OCI-LY1 (cell line): ENCODE data around the gene ANKRD27.

Experiments
- H2AFZ ChIP-seq: fragments of 200-600 bp; sonication (generic), shearing (Covaris generic); 2 replicates; pipeline ENCODE4 v1.6.0; 2014; ENCODE audit warnings: antibody characterized with exemption, mild to moderate bottlenecking, low read length
- H3F3A ChIP-seq: fragments of 200-600 bp; sonication (generic), shearing (Covaris generic); 2 replicates; pipeline ENCODE4 v1.6.0; 2014; ENCODE audit warnings: mild to moderate bottlenecking, antibody characterized with exemption, low read length, moderate library complexity; ENCODE audit not compliant: insufficient read depth
- H3K27ac ChIP-seq: fragments of 200-600 bp; sonication (generic); 2 replicates; pipeline ENCODE4 v1.5.1; 2014; ENCODE audit warnings: low read length, mixed run types, mild to moderate bottlenecking, low read depth; ENCODE audit not compliant: poor library complexity, severe bottlenecking
- H3K27me3 ChIP-seq: fragments of 200-600 bp; sonication (generic); 2 replicates; pipeline ENCODE4 v1.6.0; 2014; ENCODE audit warnings: antibody characterized with exemption, mild to moderate bottlenecking, low read length, moderate library complexity; ENCODE audit not compliant: insufficient read depth
- H3K36me3 ChIP-seq: fragments of 200-600 bp; sonication (generic); 2 replicates; pipeline ENCODE4 v1.6.1; 2014; ENCODE audit warnings: mild to moderate bottlenecking, antibody characterized with exemption, low read length, moderate library complexity, mixed read lengths; ENCODE audit not compliant: insufficient read depth
- H3K4me1 ChIP-seq: fragments of 200-600 bp; sonication (generic); 2 replicates; pipeline ENCODE4 v1.5.1; 2014; ENCODE audit warnings: mild to moderate bottlenecking, low read length, moderate library complexity; ENCODE audit not compliant: insufficient read depth, severe bottlenecking
- H3K4me2 ChIP-seq: fragments of 200-600 bp; sonication (generic), shearing (Covaris generic); 2 replicates; pipeline ENCODE4 v1.6.1; 2014; ENCODE audit warnings: low read length
- H3K4me3 ChIP-seq: fragments of 200-600 bp; sonication (generic); 2 replicates; pipeline ENCODE4 v1.5.1; 2014; ENCODE audit warnings: low read length, low read depth, mild to moderate bottlenecking, mixed read lengths; ENCODE audit not compliant: poor library complexity, severe bottlenecking
- H3K79me2 ChIP-seq: fragments of 200-600 bp; shearing (Covaris generic); 2 replicates; pipeline ENCODE4 v1.6.1; 2016; ENCODE audit warnings: mixed run types, low read length, mixed read lengths; ENCODE audit not compliant: insufficient read depth
- H3K9ac ChIP-seq: fragments of 200-600 bp; sonication (generic), shearing (Covaris generic); 2 replicates; pipeline ENCODE4 v1.6.1; 2014; ENCODE audit warnings: mild to moderate bottlenecking, low read length, mixed read lengths
- H3K9me2 ChIP-seq: fragments of 200-600 bp; sonication (generic), shearing (Covaris generic); 2 replicates; pipeline ENCODE4 v1.6.1; 2014; ENCODE audit warnings: low read depth, mild to moderate bottlenecking, low read length, mixed read lengths
- H3K9me3 ChIP-seq: fragments of 200-600 bp; shearing (Covaris generic); 2 replicates; pipeline ENCODE4 v1.6.1; 2014; ENCODE audit warnings: low read length, mixed read lengths
- H4K20me1 ChIP-seq: fragments of 200-600 bp; sonication (generic), shearing (Covaris generic); 2 replicates; pipeline ENCODE4 v1.6.0; 2016; ENCODE audit warnings: mild to moderate bottlenecking, low read length; ENCODE audit not compliant: insufficient read depth
- EZH2 ChIP-seq: fragments of 200-600 bp; sonication (generic), shearing (Covaris generic); IDR thresholded peaks from 2 replicates; pipeline ENCODE4 v1.8.0; 2017; ENCODE audit warnings: borderline replicate concordance, mixed run types, mild to moderate bottlenecking, antibody characterized with exemption, low read length, moderate library complexity, mixed read lengths
- TF ChIP-seq, protein P1 (sequence below): fragments of 200-600 bp; sonication (generic), shearing (Covaris generic); IDR thresholded peaks from 2 replicates; pipeline ENCODE4 v1.5.1; 2017; ENCODE audit warnings: mild to moderate bottlenecking, antibody characterized with exemption, low read length, moderate library complexity, mixed read lengths

The ANKRD27 gene

GRCh38 chr19:32677657-32678056 lies 2.7 kb upstream of the ANKRD27 start:
- Histone ChIP-seq H3K9ac (no peak overlapping the region), H3K9me2 (no peaks in the 10 kb centered on the region), H3K27ac (no peak overlapping the region), H3K27me3 (no peaks in the 10 kb centered on the region), H3K79me2 (peaks cover 16% of the 10 kb centered on the region), H3K4me3 (no peak overlapping the region), H3K4me1 (peaks cover 14% of the 10 kb centered on the region), H4K20me1 (no peaks in the 10 kb centered on the region), H3K4me2 (no peak overlapping the region), H2AFZ (no peak overlapping the region), H3K9me3 (no peaks in the 10 kb centered on the region), H3K36me3 (no peaks in the 10 kb centered on the region), H3F3A (no peaks in the 10 kb centered on the region)
- no peak for TF ChIP-seq EZH2
- TF ChIP-seq, protein P1, sequence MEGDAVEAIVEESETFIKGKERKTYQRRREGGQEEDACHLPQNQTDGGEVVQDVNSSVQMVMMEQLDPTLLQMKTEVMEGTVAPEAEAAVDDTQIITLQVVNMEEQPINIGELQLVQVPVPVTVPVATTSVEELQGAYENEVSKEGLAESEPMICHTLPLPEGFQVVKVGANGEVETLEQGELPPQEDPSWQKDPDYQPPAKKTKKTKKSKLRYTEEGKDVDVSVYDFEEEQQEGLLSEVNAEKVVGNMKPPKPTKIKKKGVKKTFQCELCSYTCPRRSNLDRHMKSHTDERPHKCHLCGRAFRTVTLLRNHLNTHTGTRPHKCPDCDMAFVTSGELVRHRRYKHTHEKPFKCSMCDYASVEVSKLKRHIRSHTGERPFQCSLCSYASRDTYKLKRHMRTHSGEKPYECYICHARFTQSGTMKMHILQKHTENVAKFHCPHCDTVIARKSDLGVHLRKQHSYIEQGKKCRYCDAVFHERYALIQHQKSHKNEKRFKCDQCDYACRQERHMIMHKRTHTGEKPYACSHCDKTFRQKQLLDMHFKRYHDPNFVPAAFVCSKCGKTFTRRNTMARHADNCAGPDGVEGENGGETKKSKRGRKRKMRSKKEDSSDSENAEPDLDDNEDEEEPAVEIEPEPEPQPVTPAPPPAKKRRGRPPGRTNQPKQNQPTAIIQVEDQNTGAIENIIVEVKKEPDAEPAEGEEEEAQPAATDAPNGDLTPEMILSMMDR = peak; percentile 14; the same call in 1 of the 2 replicates

GRCh38 chr19:32676895-32677359 lies 1.9 kb upstream of the ANKRD27 start:
- no peak overlapping the region for H3K4me3 ChIP-seq
- no peak overlapping the region for H3K9ac ChIP-seq
- H3K27ac ChIP-seq = no peak overlapping the region
- no peaks in the 10 kb centered on the region for H3K9me3 ChIP-seq
- H3K4me1 ChIP-seq = peaks cover 22% of the 10 kb centered on the region
- H3F3A ChIP-seq = no peaks in the 10 kb centered on the region
- no peaks in the 10 kb centered on the region for H4K20me1 ChIP-seq
- H3K79me2 ChIP-seq = peaks cover 19% of the 10 kb centered on the region
- H3K9me2 ChIP-seq = no peaks in the 10 kb centered on the region
- TF ChIP-seq EZH2 = no peak
- H2AFZ ChIP-seq = no peak overlapping the region
- no peaks in the 10 kb centered on the region for H3K27me3 ChIP-seq
- no peaks in the 10 kb centered on the region for H3K36me3 ChIP-seq
- H3K4me2 ChIP-seq = no peak overlapping the region

GRCh38 chr19:32676186-32676894 lies 1.4 kb upstream of the ANKRD27 start:
- no peaks in the 10 kb centered on the region for H3K9me2 ChIP-seq
- H3K9ac ChIP-seq = no peak overlapping the region; the same call in 1 of the 2 replicates
- no peaks in the 10 kb centered on the region for H4K20me1 ChIP-seq
- H3K4me3 ChIP-seq = peak overlapping the region; percentile 91
- H3F3A ChIP-seq = no peaks in the 10 kb centered on the region
- no peak overlapping the region for H3K27ac ChIP-seq
- H3K4me1 ChIP-seq = peaks cover 25% of the 10 kb centered on the region
- H3K9me3 ChIP-seq = no peaks in the 10 kb centered on the region
- peaks cover 23% of the 10 kb centered on the region for H3K79me2 ChIP-seq
- peak overlapping the region; percentile 85 for H3K4me2 ChIP-seq
- TF ChIP-seq EZH2 = no peak
- TF ChIP-seq, protein P1 = no peak
- no peaks in the 10 kb centered on the region for H3K27me3 ChIP-seq
- no peak overlapping the region for H2AFZ ChIP-seq
- H3K36me3 ChIP-seq = no peaks in the 10 kb centered on the region

DNA sequence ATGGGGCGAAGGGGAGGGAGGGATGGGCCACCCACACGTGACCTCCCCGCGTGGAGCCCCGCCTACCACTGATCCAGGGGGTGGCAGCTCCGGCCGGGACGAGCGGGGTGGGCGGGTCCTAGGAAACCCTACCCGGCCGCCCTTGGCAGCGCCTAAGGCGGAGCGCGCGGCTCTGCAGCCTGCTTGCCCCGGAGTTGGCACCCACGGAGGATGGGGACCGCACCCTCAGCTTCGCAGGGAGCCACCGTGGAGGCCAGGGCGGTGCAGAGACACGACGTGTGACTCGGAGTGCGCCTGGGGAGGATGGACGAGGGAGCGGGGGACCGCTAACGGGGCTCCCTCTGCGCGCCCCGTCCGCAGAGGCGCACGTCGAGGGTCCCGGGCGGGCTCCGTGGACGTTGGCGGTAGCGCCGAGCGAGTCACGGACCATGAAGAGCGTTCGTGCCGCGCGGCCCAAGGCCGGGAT lies 773 bp upstream of the ANKRD27 start, which contains the start of gene RGS9BP:
Gene RGS9BP (plus strand): TSS at position 129 of the 466 bp plus-strand sequence. CDS start 416 bp downstream, outside the sequence.
- Histone ChIP-seq H3F3A (no peaks in the 10 kb centered on the region), H3K4me2 (peak within 1 kb of the TSS; percentile 85), H3K36me3 (no peaks in the 10 kb centered on the region), H3K27me3 (no peaks in the 10 kb centered on the region), H3K9me2 (no peaks in the 10 kb centered on the region), H2AFZ (no peak within 1 kb of the TSS), H3K27ac (no peak within 1 kb of the TSS), H3K9me3 (no peaks in the 10 kb centered on the region), H3K9ac (peak within 1 kb of the TSS; percentile 79), H3K4me1 (peaks cover 25% of the 10 kb centered on the region), H4K20me1 (no peaks in the 10 kb centered on the region), H3K4me3 (peak within 1 kb of the TSS; percentile 91), H3K79me2 (peaks cover 23% of the 10 kb centered on the region)
- TF ChIP-seq EZH2 = no peak
- TF ChIP-seq, protein P1 = no peak
